AG04450 (cell line): ENCODE measurements around the gene INPP5A. TPM values are rescaled to one million over a fixed set of nuclear protein-coding genes. Genes with fewer than 3 reads are reported as not detected.
"Not testable (repeated sequence)": the region's sequence is repeated elsewhere in the genome, so short reads cannot be mapped to it uniquely, and the experiment has no call there.

Experiments used
- CTCF ChIA-PET: fragments of 300-600, 350-600 bp; formaldehyde crosslinking; extraction: SDS; loops from one replicate; lab custom pipeline; 2022; ENCODE audit warnings: antibody characterized with exemption, inconsistent platforms; lab: Charles Lee
- POLR2A ChIA-PET: fragments of 350-600 bp; formaldehyde crosslinking; extraction: SDS; loops from one replicate; lab custom pipeline; 2021; ENCODE audit warnings: antibody characterized with exemption, inconsistent platforms; lab: Yijun Ruan, JAX
- DNase-seq: peaks from one replicate; pipeline ENCODE4 v3.0.0-alpha.2; 2011; ENCODE audit warnings: low read depth, low spot score
- H3K27ac ChIP-seq: one replicate; pipeline ENCODE4 v1.5.1; 2012; ENCODE audit warnings: low read depth, low read length, control low read depth
- H3K27me3 ChIP-seq: one replicate; pipeline ENCODE4 v1.6.0; 2012; ENCODE audit warnings: low read length; ENCODE audit not compliant: control insufficient read depth, insufficient read depth
- H3K4me3 ChIP-seq: 2 replicates; pipeline ENCODE4 v1.5.1; 2011; ENCODE audit warnings: mild to moderate bottlenecking, low read depth, low read length, control low read depth
- H3K9me3 ChIP-seq: 2 replicates; pipeline ENCODE4 v1.5.1; 2012; ENCODE audit warnings: low read length; ENCODE audit not compliant: control insufficient read depth, insufficient read depth
- CTCF ChIP-seq: IDR thresholded peaks from 2 replicates; pipeline ENCODE4 v1.5.1; 2011; ENCODE audit warnings: low read depth, low read length, control low read depth, inconsistent platforms
- polyA plus RNA-seq: library from polyadenylated mRNA; depleted of rRNA; stranded (reverse); fragments of >200 nt; gene quantifications from 2 replicates; pipeline ENCODE4 v1.2.3, GENCODE V29; 2011

INPP5A gene
- polyA plus RNA-seq, 1 experiment: 22.5 TPM

GRCh38 chr10:132679217-132679595, 141.6 kb downstream of the INPP5A start:
- ChIA-PET POLR2A (no interaction called here), CTCF (no interaction called here)
- Histone ChIP-seq H3K9me3 (no peaks in the 10 kb centered on the region; the same call in 1 of the 2 replicates), H3K4me3 (no peak overlapping the region), H3K27me3 (no peaks in the 10 kb centered on the region), H3K27ac (no peak overlapping the region)
- no peak for TF ChIP-seq CTCF
- DNase-seq: no peak

GRCh38 chr10:132679640-132680039, 142.1 kb downstream of the INPP5A start:
- Histone ChIP-seq H3K27me3 (no peaks in the 10 kb centered on the region), H3K27ac (no peak overlapping the region), H3K9me3 (no peaks in the 10 kb centered on the region; the same call in 1 of the 2 replicates), H3K4me3 (no peak overlapping the region)
- no peak for TF ChIP-seq CTCF
- ChIA-PET POLR2A (no interaction called here), CTCF (no interaction called here)
- DNase-seq: no peak

DNA sequence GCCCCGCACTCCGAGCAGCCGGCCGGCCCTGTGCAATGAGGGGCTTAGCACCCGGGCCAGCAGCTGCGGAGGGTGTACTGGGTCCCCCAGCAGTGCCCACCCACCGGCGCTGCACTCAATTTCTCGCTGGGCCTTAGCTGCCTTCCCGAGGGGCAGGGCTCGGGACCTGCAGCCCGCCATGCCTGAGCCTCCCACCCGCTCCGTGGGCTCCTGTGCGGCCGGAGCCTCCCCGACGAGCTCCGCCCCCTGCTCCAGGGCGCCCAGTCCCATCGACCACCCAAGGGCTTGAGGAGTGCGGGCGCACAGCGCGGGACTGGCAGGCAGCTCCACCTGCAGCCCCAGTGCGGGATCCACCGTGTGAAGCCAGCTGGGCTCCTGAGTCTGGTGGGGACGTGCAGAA, 143.2 kb downstream of the INPP5A start:
- DNase-seq, H3K4me3 ChIP-seq, H3K9me3 ChIP-seq, POLR2A ChIA-PET, H3K27ac ChIP-seq, H3K27me3 ChIP-seq, CTCF ChIA-PET: not testable (repeated sequence)

GRCh38 chr10:132681858-132682755, 144.5 kb downstream of the INPP5A start:
- Histone ChIP-seq H3K4me3 (no peak overlapping the region), H3K9me3 (no peaks in the 10 kb centered on the region; the same call in 1 of the 2 replicates), H3K27me3 (no peaks in the 10 kb centered on the region), H3K27ac (no peak overlapping the region)
- no peak for DNase-seq
- no peak for TF ChIP-seq CTCF
- CTCF ChIA-PET: no interaction called here
- POLR2A ChIA-PET: no interaction called here

GRCh38 chr10:132684164-132684891, 146.7 kb downstream of the INPP5A start:
- TF ChIP-seq CTCF: no peak
- DNase-seq: no peak
- Histone ChIP-seq H3K4me3 (no peak overlapping the region), H3K27ac (peak overlapping the region; percentile 3), H3K9me3 (no peaks in the 10 kb centered on the region; the same call in 1 of the 2 replicates), H3K27me3 (no peaks in the 10 kb centered on the region)
- ChIA-PET POLR2A (no interaction called here), CTCF (no interaction called here)
